Stimulated activated CD8-positive, alpha-beta memory T cell treated with anti-CD3 and anti-CD28 coated beads, Interleukin-15, amount 100 ng/mL, for 4 hours (primary cell): ENCODE results near the gene SFXN5.

Experiments
- DNase-seq, 2 donors: peaks; one replicate each; pipeline ENCODE4 v3.0.0-alpha.2; 2020; ENCODE audit warnings: low read depth in 2 of 2

Gene SFXN5

DNA sequence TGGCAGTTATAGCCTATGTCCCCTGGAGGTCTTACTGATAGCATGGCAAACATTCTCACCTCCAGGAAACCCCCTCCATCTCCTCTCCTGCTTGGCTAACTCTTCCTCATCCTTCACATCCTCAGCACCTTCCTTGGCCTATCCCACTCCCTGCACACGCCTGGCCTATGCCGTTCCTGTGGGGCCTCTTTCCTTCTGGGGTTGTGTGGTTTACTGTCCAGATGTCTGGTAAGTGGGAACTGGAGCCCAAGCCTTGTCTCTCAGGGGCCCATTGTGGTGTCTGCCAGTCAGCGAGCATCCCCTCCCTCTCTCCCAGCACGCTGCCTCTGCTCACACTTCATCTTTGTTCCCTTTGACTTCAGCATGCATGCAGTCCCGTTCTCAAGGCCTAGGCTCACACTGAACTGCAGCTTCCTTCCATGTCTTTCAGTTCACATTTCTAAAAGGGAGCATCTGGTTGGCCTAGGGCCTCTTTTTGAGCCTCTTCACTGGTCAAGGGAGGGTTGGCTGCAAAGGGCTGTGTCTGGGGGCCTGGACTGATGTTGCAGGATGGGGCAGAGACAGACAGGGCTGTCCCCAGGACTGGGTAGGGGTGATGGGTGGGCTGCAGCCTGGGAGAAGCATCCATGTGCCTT is 171.2 kb downstream of the SFXN5 start:
- DNase-seq: no peak

GRCh38 chr2:72898585-72898906 is 173.0 kb downstream of the SFXN5 start:
- DNase-seq: no peak

GRCh38 chr2:72897785-72898584 is 173.5 kb downstream of the SFXN5 start:
- no peak for DNase-seq

GRCh38 chr2:72896446-72896845 is 175.1 kb downstream of the SFXN5 start:
- no peak for DNase-seq

DNA sequence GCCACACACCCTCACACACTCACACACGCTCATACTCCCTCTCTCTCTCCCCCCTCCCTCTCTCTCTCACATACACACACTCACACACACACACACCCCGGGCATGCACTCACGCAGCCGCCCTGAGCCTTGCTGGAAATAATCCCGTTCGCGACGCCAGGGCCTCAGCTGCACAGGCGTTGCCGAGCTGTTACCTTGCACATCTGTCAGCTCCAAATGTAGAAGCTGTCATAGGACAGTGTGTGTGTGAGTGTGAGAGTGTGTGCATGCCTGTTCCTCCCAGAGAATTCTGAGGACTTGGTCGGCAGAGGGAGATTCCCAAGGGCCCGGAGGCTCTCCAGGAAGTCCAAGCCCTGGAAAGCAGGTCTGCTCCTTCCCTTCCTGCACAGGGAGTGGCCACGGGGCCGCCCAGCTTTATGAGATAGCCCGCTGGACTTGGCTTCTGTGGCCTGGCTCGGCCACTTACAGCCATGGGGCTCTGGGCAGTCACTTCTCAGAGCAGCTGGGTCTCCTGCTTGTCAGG is 175.7 kb downstream of the SFXN5 start:
- no peak for DNase-seq

DNA sequence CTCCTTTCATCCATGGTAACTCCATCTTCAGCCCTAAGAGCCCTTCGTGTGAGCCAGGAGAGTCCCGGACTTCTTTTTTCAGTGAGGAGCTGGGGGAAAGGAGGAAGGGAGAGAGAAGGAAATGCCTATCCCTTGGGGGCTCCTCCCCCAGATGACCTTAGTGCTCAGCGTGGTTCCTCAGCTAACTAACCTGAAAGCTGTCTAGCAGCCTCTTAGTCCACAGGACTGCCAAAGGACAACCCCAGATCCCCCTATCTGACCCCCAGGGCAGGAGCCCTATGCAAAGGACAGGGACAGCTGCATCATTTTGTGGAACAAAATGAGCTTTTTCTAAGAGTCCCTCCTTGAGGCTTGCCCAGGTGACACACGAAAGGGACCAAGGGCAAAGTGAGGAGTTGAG is 176.4 kb downstream of the SFXN5 start:
- DNase-seq: no peak

GRCh38 chr2:72894514-72894913 is 177.0 kb downstream of the SFXN5 start:
- no peak for DNase-seq

DNA sequence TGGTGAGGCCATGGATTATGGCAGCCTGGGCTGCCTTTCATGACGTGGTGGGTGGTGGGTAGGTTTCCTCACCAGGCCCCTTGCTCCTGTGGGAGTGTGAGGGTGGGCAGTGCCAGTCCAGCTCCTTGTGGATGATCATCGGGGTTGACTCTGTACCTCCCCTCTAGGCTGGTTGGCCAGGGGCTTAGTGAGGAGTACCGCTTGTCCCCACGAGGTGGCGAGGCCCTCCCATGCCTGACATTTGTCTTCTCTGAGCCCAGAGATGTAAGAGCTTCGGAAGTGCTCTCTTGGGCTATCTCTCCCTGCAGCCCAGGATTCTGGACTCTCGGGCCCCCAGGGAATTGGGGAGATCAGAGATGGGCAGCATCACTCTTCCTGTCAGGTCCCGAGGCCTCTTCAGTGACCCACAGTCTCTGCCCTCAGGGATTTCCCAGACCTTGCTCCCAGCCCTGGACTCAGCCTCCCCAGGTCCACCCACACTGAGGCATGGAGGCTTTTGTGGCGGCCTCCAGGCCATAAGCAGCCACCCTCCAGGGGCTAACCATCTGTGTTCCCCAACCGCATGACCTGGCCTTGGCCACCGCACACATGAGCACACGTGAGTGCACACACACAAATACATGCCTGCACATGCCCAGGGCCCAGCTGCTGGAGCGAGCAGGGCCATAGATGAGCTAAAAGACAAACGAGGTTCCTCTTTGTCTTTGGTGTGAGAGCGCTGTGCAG is 177.8 kb downstream of the SFXN5 start:
- DNase-seq: no peak

GRCh38 chr2:72892506-72893173 is 178.9 kb downstream of the SFXN5 start:
- DNase-seq: peak in 1 of 2 donors; percentile 21
